ENCODE data around the gene SH2D6. TPM values are rescaled to one million over a fixed set of nuclear protein-coding genes. Genes with fewer than 3 reads are reported as not detected.

SH2D6 gene
- total and polyA plus RNA-seq, 2 of the 8 experiments (the other 6 are each of a cell fraction or from before 2014, with no cell fraction given) = 0.42 TPM; not detected in 1

- no peak overlapping the region for H2BK15ac ChIP-seq (ENCODE audit: low read length)
- H3K79me1 ChIP-seq (ENCODE audit: low read depth, low read length) = peaks cover 2% of the 10 kb centered on the region; the same call in 1 of the 2 replicates
- H3K14ac ChIP-seq (ENCODE audit: insufficient read length) = no peak overlapping the region
- POLR2A ChIA-PET (ENCODE audit: partially characterized antibody) = interaction anchor here (0.6 to 25.0 kb wide), 5 partner anchors 11 to 144 kb away, joined by 3 to 396 read pairs (median 3); partner anchors contain the start of gene MAT2A
- 93% methylated on average over 6 of the region's 7 CpGs; no CpG with 5 or more reads in 1 of the 2 experiments for WGBS, 2 experiments (ENCODE audit: extremely low coverage in 1 of 2, insufficient coverage in 1 of 2, insufficient read length in 1 of 2, insufficient replicate concordance in 2 of 2, low coverage in 1 of 2, low lambda C conversion rate in 2 of 2, missing lambda C conversion rate in 1 of 2)
- no peak overlapping the region for H3K18ac ChIP-seq (ENCODE audit: extremely low read depth, low read length)
- no peak overlapping the region for H3K4me2 ChIP-seq (ENCODE audit: insufficient read depth in 1 of 2, low read depth in 2 of 2, low read length in 2 of 2)
- no peak overlapping the region for H2AK5ac ChIP-seq (ENCODE audit: low read depth, low read length)
- no peaks in the 10 kb centered on the region for H3K23me2 ChIP-seq (ENCODE audit: low read depth, low read length)
- H3K4me3 ChIP-seq (ENCODE audit: extremely low read depth in 1 of 4, insufficient read depth in 2 of 4, low read depth in 3 of 4, low read length in 4 of 4) = no peak overlapping the region
- no peak overlapping the region for H2BK12ac ChIP-seq (ENCODE audit: low read depth, low read length)
- no peak overlapping the region for H2BK5ac ChIP-seq (ENCODE audit: low read depth, low read length)
- H3K27me3 ChIP-seq (replicated peaks in 1 of 4; ENCODE audit: control insufficient read depth in 3 of 4, extremely low read depth in 1 of 4, insufficient read depth in 3 of 4, low read length in 3 of 4) = no peaks in the 10 kb centered on the region
- CTCF ChIA-PET (ENCODE audit: partially characterized antibody) = interaction anchor here (0.5 to 4.7 kb wide), 6 partner anchors 11 to 151 kb away, joined by 3 to 31 read pairs (median 4); no protein-coding TSS in a partner anchor
- H2BK120ac ChIP-seq (replicated peaks; ENCODE audit: low read depth, low read length) = no peak overlapping the region
- H3K27ac ChIP-seq (ENCODE audit: low read depth, low read length) = no peak overlapping the region
- DNase-seq (ENCODE audit: low read depth in 1 of 2, low spot score in 2 of 2) (no peak), FAIRE-seq (no peak)
- TF ChIP-seq RFX5 (IDR thresholded peaks at IDR 0.05; ENCODE audit: borderline replicate concordance, low read depth, low read length) = no peak
- no peak for TF ChIP-seq SIX5 (IDR thresholded peaks at IDR 0.05; ENCODE audit: low read depth, low read length)
- no peak for TF ChIP-seq TCF12 (IDR thresholded peaks at IDR 0.05; ENCODE audit: low read depth, low read length)
- no peak for TF ChIP-seq HDAC2 (IDR thresholded peaks at IDR 0.05; ENCODE audit: borderline replicate concordance in 1 of 2, low read depth in 2 of 2, low read length in 2 of 2)
- no peak for TF ChIP-seq SUZ12 (IDR thresholded peaks at IDR 0.05; ENCODE audit: low read length)
- no peak for TF ChIP-seq MAFK (IDR thresholded peaks at IDR 0.05; ENCODE audit: low read depth, low read length)
- no peak overlapping the region for H3K23ac ChIP-seq (ENCODE audit: insufficient read length)
- H3K4me1 ChIP-seq (replicated peaks in 1 of 4; ENCODE audit: control insufficient read depth in 3 of 4, insufficient read depth in 4 of 4, low read length in 3 of 4) = peaks cover 0 to 2% (median 0%) of the 10 kb centered on the region in 4 experiments; a peak in 1 of 7 replicates
- H3K79me2 ChIP-seq (ENCODE audit: control insufficient read depth in 1 of 2, insufficient read depth in 2 of 2, low read length in 2 of 2) = no peaks in the 10 kb centered on the region; a peak in 1 of 4 replicates
- H4K91ac ChIP-seq (replicated peaks; ENCODE audit: insufficient read length, low read length) = no peak overlapping the region
- no peak overlapping the region for H2BK20ac ChIP-seq (ENCODE audit: low read length)
- no peaks in the 10 kb centered on the region for H4K20me1 ChIP-seq (replicated peaks in 1 of 2; ENCODE audit: control insufficient read depth in 1 of 2, insufficient read depth in 2 of 2, low read length in 2 of 2)
- H3K4ac ChIP-seq (replicated peaks; ENCODE audit: insufficient read length, low read depth, low read length) = no peak overlapping the region
- no peak overlapping the region for H4K5ac ChIP-seq (ENCODE audit: insufficient read length, low read depth, low read length)
- no peak overlapping the region for H4K8ac ChIP-seq (ENCODE audit: extremely low read depth, insufficient read depth, low read length)
- no peak overlapping the region for H3K9ac ChIP-seq (replicated peaks in 1 of 4; ENCODE audit: extremely low read depth in 1 of 4, low read depth in 3 of 4, low read length in 3 of 4)
- H3K56ac ChIP-seq (replicated peaks; ENCODE audit: insufficient read length, low read depth, low read length) = no peak overlapping the region
- H3K9me3 ChIP-seq (ENCODE audit: insufficient read depth in 2 of 2, low read depth in 1 of 2, low read length in 1 of 2) = 0 out of 4 replicates have a peak, but pooled peaks cover 0 to 2% of the 10 kb centered on the region in 2 experiments
- peaks cover 0 to 3% (median 0%) of the 10 kb centered on the region in 4 experiments; a peak in 2 of 8 replicates for H3K36me3 ChIP-seq (ENCODE audit: control insufficient read depth in 2 of 4, insufficient read depth in 4 of 4, low read length in 3 of 4)
- no peak overlapping the region for H2AFZ ChIP-seq (ENCODE audit: low read length)
Observed at GRCh38 chr2:85401464-85401805, 17.1 kb upstream of the SH2D6 start.

Data from H1 (cell line).